DOHH2 (cell line): ENCODE results near the gene ZNF154.

Experiments
- H3F3A ChIP-seq: fragments of 200-600 bp; sonication (generic), shearing (Covaris generic); 2 replicates; pipeline ENCODE4 v1.6.0; 2016; ENCODE audit warnings: antibody characterized with exemption, mild to moderate bottlenecking; ENCODE audit not compliant: control insufficient read depth, insufficient read depth
- H3K27ac ChIP-seq: fragments of 200-600 bp; sonication (generic); 2 replicates; pipeline ENCODE4 v1.5.1; 2014; ENCODE audit warnings: low read depth, mild to moderate bottlenecking, low read length, moderate library complexity
- H3K27me3 ChIP-seq: fragments of 200-600 bp; sonication (generic); 2 replicates; pipeline ENCODE4 v1.6.1; 2014; ENCODE audit warnings: mild to moderate bottlenecking, low read length, mixed read lengths; ENCODE audit not compliant: control insufficient read depth
- H3K36me3 ChIP-seq: fragments of 200-600 bp; sonication (generic); 2 replicates; pipeline ENCODE4 v1.6.1; 2014; ENCODE audit warnings: mild to moderate bottlenecking, low read length, moderate library complexity, mixed read lengths; ENCODE audit not compliant: control insufficient read depth
- H3K4me1 ChIP-seq: fragments of 200-600 bp; sonication (generic); 2 replicates; pipeline ENCODE4 v1.6.1; 2014; ENCODE audit warnings: mild to moderate bottlenecking, low read length, mixed read lengths; ENCODE audit not compliant: control insufficient read depth
- H3K4me2 ChIP-seq: fragments of 200-600 bp; sonication (generic); 2 replicates; pipeline ENCODE4 v1.6.0; 2014; ENCODE audit warnings: mild to moderate bottlenecking, low read length, moderate library complexity
- H3K4me3 ChIP-seq: fragments of 200-600 bp; sonication (generic); 2 replicates; pipeline ENCODE4 v1.5.1; 2014; ENCODE audit warnings: mild to moderate bottlenecking, low read length, mixed read lengths
- H3K79me2 ChIP-seq: fragments of 200-600 bp; sonication (generic); 2 replicates; pipeline ENCODE4 v1.6.1; 2014; ENCODE audit warnings: mild to moderate bottlenecking, low read length, mixed read lengths; ENCODE audit not compliant: control insufficient read depth
- H3K9me2 ChIP-seq: fragments of 200-600 bp; sonication (generic); replicated peaks from 2 replicates; pipeline ENCODE4 v1.6.1; 2014; ENCODE audit warnings: mild to moderate bottlenecking, low read length, mixed read lengths; ENCODE audit not compliant: control insufficient read depth
- H3K9me3 ChIP-seq: fragments of 200-600 bp; sonication (generic); 2 replicates; pipeline ENCODE4 v1.6.1; 2014; ENCODE audit warnings: antibody characterized with exemption, low read length, mixed read lengths; ENCODE audit not compliant: control insufficient read depth, insufficient read depth
- H4K20me1 ChIP-seq: fragments of 200-600 bp; sonication (generic); 2 replicates; pipeline ENCODE4 v1.6.0; 2014; ENCODE audit warnings: low read depth, mild to moderate bottlenecking, antibody characterized with exemption, low read length, moderate library complexity; ENCODE audit not compliant: control insufficient read depth, insufficient read depth
- EZH2phosphoT487 ChIP-seq: fragments of 200-600 bp; sonication (generic); IDR thresholded peaks from 2 replicates; pipeline ENCODE4 v1.6.1; 2017; ENCODE audit warnings: borderline replicate concordance, mild to moderate bottlenecking, antibody characterized with exemption, low read length, moderate library complexity, mixed read lengths
- TF ChIP-seq, protein P1 (sequence below): fragments of 200-600 bp; sonication (generic); IDR thresholded peaks from one replicate; pipeline ENCODE4 v1.5.1; 2014; ENCODE audit warnings: antibody characterized with exemption, mild to moderate bottlenecking, low read depth, low read length; ENCODE audit not compliant: poor library complexity, severe bottlenecking

The ZNF154 gene

DNA sequence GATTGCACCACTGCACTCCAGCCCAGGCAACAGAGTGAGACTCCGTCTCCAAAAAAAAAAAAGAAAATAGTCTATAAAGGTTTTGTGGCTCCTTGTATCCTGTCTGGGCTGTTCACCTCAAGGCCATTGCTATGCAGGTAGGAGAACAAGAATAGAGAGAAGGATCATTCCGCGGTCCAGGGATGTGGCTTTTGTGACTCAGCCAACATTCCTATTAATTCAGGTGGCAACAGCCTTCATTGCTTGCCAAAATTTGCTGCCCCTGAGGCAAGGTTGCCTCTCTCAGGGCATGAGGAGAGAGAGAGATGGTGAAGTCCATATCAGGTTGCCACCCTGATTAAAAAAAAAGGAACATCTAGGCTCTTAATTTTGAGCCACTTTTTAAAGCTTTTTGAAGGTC lies 19.3 kb downstream of the ZNF154 start:
- peaks cover 53% of the 10 kb centered on the region for H3K36me3 ChIP-seq
- no peak overlapping the region for H3K27ac ChIP-seq
- H4K20me1 ChIP-seq: no peaks in the 10 kb centered on the region
- H3K9me2 ChIP-seq: no peaks in the 10 kb centered on the region
- peaks cover 44% of the 10 kb centered on the region for H3K79me2 ChIP-seq
- peaks cover 59% of the 10 kb centered on the region for H3K9me3 ChIP-seq
- H3K4me1 ChIP-seq: no peaks in the 10 kb centered on the region
- no peaks in the 10 kb centered on the region for H3K27me3 ChIP-seq
- H3K4me2 ChIP-seq: no peak overlapping the region
- H3K4me3 ChIP-seq: no peak overlapping the region
- no peak for TF ChIP-seq EZH2phosphoT487
- TF ChIP-seq, protein P1, sequence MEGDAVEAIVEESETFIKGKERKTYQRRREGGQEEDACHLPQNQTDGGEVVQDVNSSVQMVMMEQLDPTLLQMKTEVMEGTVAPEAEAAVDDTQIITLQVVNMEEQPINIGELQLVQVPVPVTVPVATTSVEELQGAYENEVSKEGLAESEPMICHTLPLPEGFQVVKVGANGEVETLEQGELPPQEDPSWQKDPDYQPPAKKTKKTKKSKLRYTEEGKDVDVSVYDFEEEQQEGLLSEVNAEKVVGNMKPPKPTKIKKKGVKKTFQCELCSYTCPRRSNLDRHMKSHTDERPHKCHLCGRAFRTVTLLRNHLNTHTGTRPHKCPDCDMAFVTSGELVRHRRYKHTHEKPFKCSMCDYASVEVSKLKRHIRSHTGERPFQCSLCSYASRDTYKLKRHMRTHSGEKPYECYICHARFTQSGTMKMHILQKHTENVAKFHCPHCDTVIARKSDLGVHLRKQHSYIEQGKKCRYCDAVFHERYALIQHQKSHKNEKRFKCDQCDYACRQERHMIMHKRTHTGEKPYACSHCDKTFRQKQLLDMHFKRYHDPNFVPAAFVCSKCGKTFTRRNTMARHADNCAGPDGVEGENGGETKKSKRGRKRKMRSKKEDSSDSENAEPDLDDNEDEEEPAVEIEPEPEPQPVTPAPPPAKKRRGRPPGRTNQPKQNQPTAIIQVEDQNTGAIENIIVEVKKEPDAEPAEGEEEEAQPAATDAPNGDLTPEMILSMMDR: no peak
- no peaks in the 10 kb centered on the region for H3F3A ChIP-seq

DNA sequence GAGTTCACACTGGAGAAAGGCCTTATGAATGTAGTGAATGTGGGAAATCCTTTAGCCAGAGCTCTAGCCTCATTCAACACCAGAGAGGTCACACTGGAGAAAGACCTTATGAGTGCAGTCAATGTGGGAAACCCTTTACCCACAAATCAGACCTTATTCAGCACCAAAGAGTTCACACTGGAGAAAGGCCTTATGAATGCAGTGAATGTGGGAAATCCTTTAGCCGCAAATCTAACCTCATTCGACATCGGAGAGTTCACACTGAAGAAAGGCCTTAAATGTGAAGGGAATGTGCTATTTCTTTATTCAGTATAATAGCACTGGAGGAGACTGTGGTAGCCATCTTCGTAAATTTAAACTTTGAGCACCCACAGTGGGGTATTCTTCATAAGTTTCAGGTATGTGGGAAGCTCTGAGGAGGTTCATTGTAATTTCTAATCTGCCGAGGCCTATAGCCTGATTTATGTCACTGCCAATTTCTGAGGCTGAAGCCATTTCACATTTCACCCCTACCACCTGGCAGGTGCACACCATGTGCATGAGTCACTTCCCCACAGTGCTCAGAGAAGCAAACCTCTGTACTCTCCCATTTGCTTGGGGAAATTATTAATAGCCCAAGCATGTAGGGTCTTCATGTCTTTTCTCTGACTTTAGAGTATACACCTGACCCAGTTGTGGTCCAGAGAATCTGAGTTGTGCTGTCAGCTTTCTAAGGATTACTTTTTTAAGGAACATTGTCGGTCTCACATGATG lies 20.8 kb downstream of the ZNF154 start:
- no peaks in the 10 kb centered on the region for H4K20me1 ChIP-seq

DNA sequence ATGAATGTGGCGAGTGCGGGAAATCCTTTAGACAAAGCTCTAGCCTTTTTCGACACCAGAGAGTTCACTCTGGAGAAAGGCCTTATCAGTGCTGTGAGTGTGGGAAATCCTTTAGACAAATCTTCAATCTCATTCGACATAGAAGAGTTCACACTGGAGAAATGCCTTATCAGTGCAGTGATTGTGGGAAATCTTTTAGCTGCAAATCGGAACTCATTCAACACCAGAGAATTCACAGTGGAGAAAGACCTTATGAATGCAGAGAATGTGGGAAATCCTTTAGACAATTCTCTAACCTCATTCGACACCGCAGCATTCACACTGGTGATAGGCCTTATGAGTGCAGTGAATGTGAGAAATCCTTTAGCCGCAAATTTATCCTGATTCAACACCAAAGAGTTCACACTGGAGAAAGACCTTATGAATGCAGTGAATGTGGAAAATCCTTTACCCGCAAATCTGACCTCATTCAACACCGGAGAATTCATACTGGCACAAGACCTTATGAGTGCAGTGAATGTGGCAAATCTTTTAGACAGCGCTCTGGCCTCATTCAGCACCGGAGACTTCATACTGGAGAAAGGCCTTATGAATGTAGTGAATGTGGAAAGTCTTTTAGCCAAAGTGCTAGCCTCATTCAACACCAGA lies 21.5 kb downstream of the ZNF154 start:
- Histone ChIP-seq H3K79me2 (peaks cover 66% of the 10 kb centered on the region), H3K9me3 (peaks cover 72% of the 10 kb centered on the region), H3K36me3 (peaks cover 72% of the 10 kb centered on the region), H3F3A (no peaks in the 10 kb centered on the region), H3K4me2 (no peak overlapping the region), H4K20me1 (no peaks in the 10 kb centered on the region), H3K4me1 (peaks cover 10% of the 10 kb centered on the region), H3K27me3 (no peaks in the 10 kb centered on the region), H3K27ac (no peak overlapping the region), H3K9me2 (no peaks in the 10 kb centered on the region), H3K4me3 (no peak overlapping the region)
- no peak for TF ChIP-seq EZH2phosphoT487
- TF ChIP-seq, protein P1: no peak

More for the DNA sequence above, 20.8 kb downstream of the ZNF154 start:
- peaks cover 3% of the 10 kb centered on the region for H3K4me1 ChIP-seq
- H3K4me2 ChIP-seq: no peak overlapping the region
- H3K27me3 ChIP-seq: no peaks in the 10 kb centered on the region
- H3K9me2 ChIP-seq: no peaks in the 10 kb centered on the region
- TF ChIP-seq, protein P1: no peak
- no peak for TF ChIP-seq EZH2phosphoT487
- H3K79me2 ChIP-seq: peaks cover 59% of the 10 kb centered on the region
- H3K36me3 ChIP-seq: peaks cover 69% of the 10 kb centered on the region
- H3K27ac ChIP-seq: no peak overlapping the region
- peaks cover 69% of the 10 kb centered on the region for H3K9me3 ChIP-seq
- no peaks in the 10 kb centered on the region for H3F3A ChIP-seq
- no peak overlapping the region for H3K4me3 ChIP-seq
